ENCODE measurements around the gene SSR1.

DNA sequence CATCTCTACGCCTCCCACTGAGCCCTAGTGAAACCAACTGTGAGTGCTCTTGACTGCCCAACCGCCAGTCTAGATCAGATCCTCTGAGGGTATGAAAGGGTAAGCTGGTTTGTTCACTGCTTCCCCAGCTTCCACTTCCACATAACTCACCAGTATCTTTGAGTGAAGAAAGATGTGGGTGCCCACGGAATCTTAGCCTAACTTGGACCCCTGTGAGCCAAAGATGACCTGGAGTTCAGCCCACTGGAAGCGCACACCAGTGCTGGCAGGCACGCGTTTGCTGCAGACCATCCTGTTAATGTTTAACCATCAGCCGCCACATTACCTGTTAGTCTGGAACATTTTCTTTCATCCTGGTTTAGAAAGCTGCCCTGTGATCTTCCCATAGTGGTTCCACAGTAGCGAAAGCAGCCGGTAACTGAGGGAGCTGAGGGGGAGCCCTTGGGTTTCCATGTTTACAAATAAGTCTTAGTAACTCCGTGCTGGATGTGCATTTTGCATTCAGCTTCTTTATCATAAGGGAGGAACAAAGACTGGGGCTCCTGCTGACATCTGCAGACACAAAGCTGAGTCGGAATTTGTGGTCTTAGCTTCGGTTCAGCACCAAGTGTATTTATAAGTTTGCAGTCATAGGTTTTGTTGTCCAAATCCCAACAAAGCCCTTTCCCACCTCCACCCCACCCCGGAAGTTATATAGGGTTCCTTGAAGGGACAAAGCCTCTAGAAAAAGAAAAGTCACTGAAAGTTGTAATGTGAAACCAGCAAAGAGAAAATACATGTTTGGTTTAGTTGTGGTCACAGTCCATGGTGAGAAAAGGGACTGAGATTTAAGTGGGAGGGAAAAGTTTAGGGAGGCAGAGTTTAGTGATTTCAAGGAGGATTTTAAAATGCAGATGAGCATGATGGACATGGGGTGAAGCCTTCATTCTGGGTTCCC lies 71.0 kb downstream of the SSR1 start:
- TF ChIP-seq EZH2 (IDR thresholded peaks at IDR 0.05; ENCODE audit: low read length, missing control alignments): no peak
- TF ChIP-seq, protein P1, sequence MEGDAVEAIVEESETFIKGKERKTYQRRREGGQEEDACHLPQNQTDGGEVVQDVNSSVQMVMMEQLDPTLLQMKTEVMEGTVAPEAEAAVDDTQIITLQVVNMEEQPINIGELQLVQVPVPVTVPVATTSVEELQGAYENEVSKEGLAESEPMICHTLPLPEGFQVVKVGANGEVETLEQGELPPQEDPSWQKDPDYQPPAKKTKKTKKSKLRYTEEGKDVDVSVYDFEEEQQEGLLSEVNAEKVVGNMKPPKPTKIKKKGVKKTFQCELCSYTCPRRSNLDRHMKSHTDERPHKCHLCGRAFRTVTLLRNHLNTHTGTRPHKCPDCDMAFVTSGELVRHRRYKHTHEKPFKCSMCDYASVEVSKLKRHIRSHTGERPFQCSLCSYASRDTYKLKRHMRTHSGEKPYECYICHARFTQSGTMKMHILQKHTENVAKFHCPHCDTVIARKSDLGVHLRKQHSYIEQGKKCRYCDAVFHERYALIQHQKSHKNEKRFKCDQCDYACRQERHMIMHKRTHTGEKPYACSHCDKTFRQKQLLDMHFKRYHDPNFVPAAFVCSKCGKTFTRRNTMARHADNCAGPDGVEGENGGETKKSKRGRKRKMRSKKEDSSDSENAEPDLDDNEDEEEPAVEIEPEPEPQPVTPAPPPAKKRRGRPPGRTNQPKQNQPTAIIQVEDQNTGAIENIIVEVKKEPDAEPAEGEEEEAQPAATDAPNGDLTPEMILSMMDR (conservative IDR thresholded peaks at IDR 0.05 in 1 of 2, IDR thresholded peaks at IDR 0.05 in 1 of 2; ENCODE audit: low read depth in 1 of 2, low read length in 2 of 2): no peak
